ENCODE measurements around the gene TBC1D30.
"Not testable (repeated sequence)": the region's sequence is repeated elsewhere in the genome, so short reads cannot be mapped to it uniquely, and the experiment has no call there.

TBC1D30 gene

GRCh38 chr12:64826234-64826633 is 1.8 kb downstream of the TBC1D30 start:
- no peak overlapping the region for H3K4me3 ChIP-seq (ENCODE audit: extremely low read depth, insufficient read depth, low read length, poor library complexity, severe bottlenecking)
- no peak overlapping the region for H3K27ac ChIP-seq (ENCODE audit: low read depth, low read length, severe bottlenecking)
- WGBS, 2 experiments (ENCODE audit: insufficient coverage in 2 of 2): 4 to 5% methylated on average over 19 of the region's 19 CpGs
- peaks cover 3% of the 10 kb centered on the region for H3K9me3 ChIP-seq (ENCODE audit: control insufficient read depth, low read length)
- H3K36me3 ChIP-seq (ENCODE audit: control insufficient read depth, insufficient read depth, low read length): no peaks in the 10 kb centered on the region
- peaks cover 4% of the 10 kb centered on the region for H3K4me1 ChIP-seq (ENCODE audit: control insufficient read depth, insufficient read depth, low read length, poor library complexity, severe bottlenecking)

- Histone ChIP-seq H3K4me1 (ENCODE audit: control insufficient read depth, insufficient read depth, low read length, poor library complexity, severe bottlenecking) (peaks cover 4% of the 10 kb centered on the region), H3K27ac (ENCODE audit: low read depth, low read length, severe bottlenecking) (no peak overlapping the region), H3K4me3 (ENCODE audit: extremely low read depth, insufficient read depth, low read length, poor library complexity, severe bottlenecking) (no peak overlapping the region), H3K36me3 (ENCODE audit: control insufficient read depth, insufficient read depth, low read length) (no peaks in the 10 kb centered on the region), H3K9me3 (ENCODE audit: control insufficient read depth, low read length) (no peaks in the 10 kb centered on the region)
- 74 to 76% methylated on average over 6 of the region's 6 CpGs for WGBS, 2 experiments (ENCODE audit: insufficient coverage in 2 of 2)
These were observed 4.3 kb downstream of the TBC1D30 start for GRCh38 chr12:64828713-64829112.

- no peaks in the 10 kb centered on the region for H3K4me1 ChIP-seq (ENCODE audit: control insufficient read depth, insufficient read depth, low read length, poor library complexity, severe bottlenecking)
- H3K4me3 ChIP-seq (ENCODE audit: extremely low read depth, insufficient read depth, low read length, poor library complexity, severe bottlenecking): no peak overlapping the region
- H3K9me3 ChIP-seq (ENCODE audit: control insufficient read depth, low read length): no peaks in the 10 kb centered on the region
- no peak overlapping the region for H3K27ac ChIP-seq (ENCODE audit: low read depth, low read length, severe bottlenecking)
- no peaks in the 10 kb centered on the region for H3K36me3 ChIP-seq (ENCODE audit: control insufficient read depth, insufficient read depth, low read length)
- 80 to 88% methylated on average over 3 of the region's 3 CpGs for WGBS, 2 experiments (ENCODE audit: insufficient coverage in 2 of 2)
These were observed 9.5 kb downstream of the TBC1D30 start for GRCh38 chr12:64833928-64834327.

GRCh38 chr12:64835901-64836300 is 11.5 kb downstream of the TBC1D30 start:
- no peaks in the 10 kb centered on the region for H3K36me3 ChIP-seq (ENCODE audit: control insufficient read depth, insufficient read depth, low read length)
- no peak overlapping the region for H3K27ac ChIP-seq (ENCODE audit: low read depth, low read length, severe bottlenecking)
- WGBS, 2 experiments (ENCODE audit: insufficient coverage in 2 of 2): 97 to 100% methylated on average over 3 to 4 of the region's 4 CpGs
- no peak overlapping the region for H3K4me3 ChIP-seq (ENCODE audit: extremely low read depth, insufficient read depth, low read length, poor library complexity, severe bottlenecking)
- H3K4me1 ChIP-seq (ENCODE audit: control insufficient read depth, insufficient read depth, low read length, poor library complexity, severe bottlenecking): no peaks in the 10 kb centered on the region
- no peaks in the 10 kb centered on the region for H3K9me3 ChIP-seq (ENCODE audit: control insufficient read depth, low read length)

GRCh38 chr12:64836856-64837255 is 12.4 kb downstream of the TBC1D30 start:
- WGBS, 2 experiments (ENCODE audit: insufficient coverage in 2 of 2): 93 to 100% methylated on average over 1 to 2 of the region's 3 CpGs
- Histone ChIP-seq H3K36me3 (ENCODE audit: control insufficient read depth, insufficient read depth, low read length) (no peaks in the 10 kb centered on the region), H3K27ac (ENCODE audit: low read depth, low read length, severe bottlenecking) (no peak overlapping the region), H3K4me1 (ENCODE audit: control insufficient read depth, insufficient read depth, low read length, poor library complexity, severe bottlenecking) (no peaks in the 10 kb centered on the region), H3K4me3 (ENCODE audit: extremely low read depth, insufficient read depth, low read length, poor library complexity, severe bottlenecking) (no peak overlapping the region), H3K9me3 (ENCODE audit: control insufficient read depth, low read length) (no peaks in the 10 kb centered on the region)

GRCh38 chr12:64837427-64837826 is 13.0 kb downstream of the TBC1D30 start:
- Histone ChIP-seq H3K36me3 (ENCODE audit: control insufficient read depth, insufficient read depth, low read length) (no peaks in the 10 kb centered on the region), H3K27ac (ENCODE audit: low read depth, low read length, severe bottlenecking) (no peak overlapping the region), H3K4me3 (ENCODE audit: extremely low read depth, insufficient read depth, low read length, poor library complexity, severe bottlenecking) (no peak overlapping the region), H3K4me1 (ENCODE audit: control insufficient read depth, insufficient read depth, low read length, poor library complexity, severe bottlenecking) (no peaks in the 10 kb centered on the region), H3K9me3 (ENCODE audit: control insufficient read depth, low read length) (no peaks in the 10 kb centered on the region)
- 87 to 88% methylated on average over 6 of the region's 8 CpGs for WGBS, 2 experiments (ENCODE audit: insufficient coverage in 2 of 2)

GRCh38 chr12:64840119-64840518 is 15.7 kb downstream of the TBC1D30 start:
- Histone ChIP-seq H3K9me3 (ENCODE audit: control insufficient read depth, low read length) (no peaks in the 10 kb centered on the region), H3K36me3 (ENCODE audit: control insufficient read depth, insufficient read depth, low read length) (no peaks in the 10 kb centered on the region), H3K4me3 (ENCODE audit: extremely low read depth, insufficient read depth, low read length, poor library complexity, severe bottlenecking) (no peak overlapping the region), H3K4me1 (ENCODE audit: control insufficient read depth, insufficient read depth, low read length, poor library complexity, severe bottlenecking) (no peaks in the 10 kb centered on the region), H3K27ac (ENCODE audit: low read depth, low read length, severe bottlenecking) (no peak overlapping the region)

GRCh38 chr12:64840949-64841717 is 16.7 kb downstream of the TBC1D30 start:
- 69 to 72% methylated on average over 3 to 4 of the region's 5 CpGs for WGBS, 2 experiments (ENCODE audit: insufficient coverage in 2 of 2)
- no peak overlapping the region for H3K27ac ChIP-seq (ENCODE audit: low read depth, low read length, severe bottlenecking)

GRCh38 chr12:64848409-64848808 is 24.0 kb downstream of the TBC1D30 start:
- H3K36me3 ChIP-seq (ENCODE audit: control insufficient read depth, insufficient read depth, low read length); H3K9me3 ChIP-seq (ENCODE audit: control insufficient read depth, low read length); H3K27ac ChIP-seq (ENCODE audit: low read depth, low read length, severe bottlenecking); H3K4me1 ChIP-seq (ENCODE audit: control insufficient read depth, insufficient read depth, low read length, poor library complexity, severe bottlenecking); H3K4me3 ChIP-seq (ENCODE audit: extremely low read depth, insufficient read depth, low read length, poor library complexity, severe bottlenecking): not testable (repeated sequence)
- WGBS, 2 experiments (ENCODE audit: insufficient coverage in 2 of 2): 100% methylated on average over 3 of the region's 4 CpGs; no CpG with 5 or more reads in 1 of the 2 experiments

More at GRCh38 chr12:64840949-64841717, 16.7 kb downstream of the TBC1D30 start:
- H3K9me3 ChIP-seq (ENCODE audit: control insufficient read depth, low read length): no peaks in the 10 kb centered on the region
- H3K4me1 ChIP-seq (ENCODE audit: control insufficient read depth, insufficient read depth, low read length, poor library complexity, severe bottlenecking): no peaks in the 10 kb centered on the region
- no peak overlapping the region for H3K4me3 ChIP-seq (ENCODE audit: extremely low read depth, insufficient read depth, low read length, poor library complexity, severe bottlenecking)
- no peaks in the 10 kb centered on the region for H3K36me3 ChIP-seq (ENCODE audit: control insufficient read depth, insufficient read depth, low read length)

- Histone ChIP-seq H3K36me3 (ENCODE audit: control insufficient read depth, insufficient read depth, low read length) (no peaks in the 10 kb centered on the region), H3K4me3 (ENCODE audit: extremely low read depth, insufficient read depth, low read length, poor library complexity, severe bottlenecking) (no peak overlapping the region), H3K4me1 (ENCODE audit: control insufficient read depth, insufficient read depth, low read length, poor library complexity, severe bottlenecking) (no peaks in the 10 kb centered on the region), H3K27ac (ENCODE audit: low read depth, low read length, severe bottlenecking) (no peak overlapping the region), H3K9me3 (ENCODE audit: control insufficient read depth, low read length) (no peaks in the 10 kb centered on the region)
- 81 to 82% methylated on average over 4 of the region's 4 CpGs for WGBS, 2 experiments (ENCODE audit: insufficient coverage in 2 of 2)
These were observed 34.6 kb downstream of the TBC1D30 start for GRCh38 chr12:64858882-64859605.

GRCh38 chr12:64860446-64860998 is 36.1 kb downstream of the TBC1D30 start:
- no peaks in the 10 kb centered on the region for H3K36me3 ChIP-seq (ENCODE audit: control insufficient read depth, insufficient read depth, low read length)
- no peak overlapping the region for H3K27ac ChIP-seq (ENCODE audit: low read depth, low read length, severe bottlenecking)
- H3K9me3 ChIP-seq (ENCODE audit: control insufficient read depth, low read length): no peaks in the 10 kb centered on the region
- WGBS, 2 experiments (ENCODE audit: insufficient coverage in 2 of 2): 86 to 92% methylated on average over 2 to 3 of the region's 4 CpGs
- no peaks in the 10 kb centered on the region for H3K4me1 ChIP-seq (ENCODE audit: control insufficient read depth, insufficient read depth, low read length, poor library complexity, severe bottlenecking)
- no peak overlapping the region for H3K4me3 ChIP-seq (ENCODE audit: extremely low read depth, insufficient read depth, low read length, poor library complexity, severe bottlenecking)
